Iris pigment epithelial cell (primary cell): ENCODE data around the gene AFF3.
"Not testable (repeated sequence)": the region's sequence is repeated elsewhere in the genome, so short reads cannot be mapped to it uniquely, and the experiment has no call there.

Source experiments
- DNase-seq: peaks from one replicate; pipeline ENCODE4 v3.0.0-alpha.2; 2011; ENCODE audit warnings: low read depth

Gene AFF3

DNA sequence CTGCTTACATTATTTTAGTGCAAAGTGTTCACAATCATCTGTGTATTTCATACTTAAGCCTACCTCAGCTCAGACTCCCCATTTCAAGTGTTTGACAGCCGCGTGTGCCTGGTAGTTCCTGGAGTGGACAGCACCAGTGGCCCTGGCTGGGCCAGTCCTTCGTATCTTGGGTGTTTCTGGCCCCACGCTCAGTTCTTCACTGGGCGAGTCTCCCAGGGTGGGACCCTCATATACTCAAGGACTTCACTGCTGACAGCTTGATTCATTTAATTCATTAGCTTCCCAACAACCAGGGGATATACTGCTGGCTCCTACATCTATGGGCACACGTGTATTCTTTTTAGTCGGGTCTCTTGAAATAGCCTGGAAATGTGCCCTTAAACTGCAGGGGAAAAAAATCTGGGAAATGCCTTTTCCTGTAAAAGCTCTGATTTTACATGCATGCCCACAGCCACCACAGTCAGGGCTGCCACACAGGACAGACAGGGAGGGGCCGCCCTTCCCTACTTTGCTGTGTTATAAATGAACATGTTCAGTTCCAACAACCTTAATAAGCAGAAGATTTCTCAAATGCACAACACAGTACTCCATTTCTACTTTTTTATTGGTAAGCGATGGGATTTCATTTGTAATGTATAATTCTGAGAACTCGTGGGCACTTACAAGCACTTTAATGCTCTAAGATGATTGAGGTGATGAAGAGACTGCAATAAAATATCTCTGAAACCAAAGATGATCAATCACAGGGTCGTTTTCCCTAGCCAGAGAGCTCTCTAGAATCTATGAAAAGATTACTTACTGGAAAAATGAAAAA, 447.1 kb downstream of the AFF3 start:
- no peak for DNase-seq

DNA sequence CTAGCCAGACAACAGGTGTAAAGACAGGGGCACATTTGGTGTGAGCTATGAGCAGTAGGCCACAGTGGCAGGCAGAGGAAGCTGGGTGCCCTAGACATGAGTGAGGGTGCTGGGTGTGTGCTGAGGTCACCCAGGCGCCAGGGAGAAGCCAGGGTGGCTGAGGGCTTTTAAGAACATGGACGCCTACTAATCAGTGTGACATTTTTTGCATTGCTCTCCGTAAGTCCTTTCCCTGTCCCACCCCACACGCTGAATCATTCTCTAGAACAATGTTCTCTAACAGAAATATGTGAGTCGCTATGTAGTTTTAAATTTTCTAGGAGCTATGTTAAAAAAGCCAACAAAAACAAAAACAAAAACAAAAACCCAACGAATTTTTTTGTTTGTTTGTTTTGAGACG, 448.1 kb downstream of the AFF3 start:
- no peak for DNase-seq

DNA sequence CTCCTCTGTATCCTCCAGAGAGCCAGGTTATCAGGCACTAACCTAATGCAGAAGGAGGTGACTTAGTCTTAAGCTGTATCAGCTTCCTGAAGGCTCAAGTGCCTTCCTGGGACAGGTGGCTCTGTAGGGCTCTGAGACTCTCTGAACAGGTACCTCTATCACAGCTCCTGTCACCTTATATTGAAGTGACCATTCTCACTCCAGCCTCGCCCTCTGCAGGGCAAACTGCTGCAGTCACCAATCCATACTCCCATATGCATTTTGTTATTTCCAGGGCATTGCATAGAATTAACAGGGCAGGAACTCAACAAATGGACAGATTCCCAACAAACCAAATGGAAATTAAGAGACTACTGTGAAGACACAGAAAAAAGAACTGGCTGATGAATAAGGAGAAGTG, 449.6 kb downstream of the AFF3 start:
- no peak for DNase-seq

DNA sequence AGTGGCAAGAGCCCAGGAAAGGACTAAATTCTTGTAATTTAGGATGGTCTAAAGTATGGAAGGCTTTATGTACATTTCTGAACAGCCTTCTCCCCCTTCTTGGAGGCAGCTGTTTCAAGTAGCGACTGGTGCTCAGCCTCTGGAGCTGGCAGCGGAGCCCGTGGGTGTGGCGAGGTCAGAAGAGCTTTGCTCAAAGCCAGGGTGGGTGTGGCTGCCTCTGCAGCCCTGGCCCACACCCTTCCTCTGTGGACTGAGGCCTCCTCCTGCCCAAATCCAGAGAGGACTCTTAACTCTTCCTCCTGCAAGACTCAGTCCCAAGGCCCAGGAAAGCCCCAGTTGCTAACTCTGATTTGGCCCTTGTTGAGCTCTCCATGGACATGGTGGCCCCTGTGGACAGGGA, 450.5 kb downstream of the AFF3 start:
- DNase-seq, result no peak

DNA sequence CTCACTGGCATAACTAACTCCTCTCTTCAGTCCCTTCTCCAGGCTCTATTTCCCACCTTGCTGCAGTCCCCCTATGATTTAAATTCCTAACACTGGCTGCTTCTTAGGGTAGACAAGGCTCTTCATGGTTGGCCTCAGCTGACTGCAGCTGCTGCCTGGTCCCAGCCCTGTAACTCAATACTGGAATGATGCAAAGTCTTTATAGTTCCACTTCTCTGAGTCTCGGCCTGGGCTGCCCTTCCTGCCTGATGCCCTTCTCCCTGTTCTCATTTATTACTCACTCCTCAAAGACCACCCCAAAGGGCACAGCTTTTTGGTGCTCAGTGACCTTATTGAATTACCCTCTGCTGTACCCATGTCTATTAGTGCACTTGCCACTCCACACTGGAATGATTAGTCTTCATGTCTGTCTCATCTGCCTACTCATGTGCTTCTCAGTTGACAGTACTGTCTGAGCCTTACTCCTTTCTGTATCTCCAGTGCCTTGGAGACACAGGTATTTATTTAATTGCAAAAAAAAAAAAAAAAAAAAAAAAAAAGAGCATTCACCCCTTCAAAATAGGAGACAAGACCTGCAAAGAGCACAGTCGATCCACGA, 453.1 kb downstream of the AFF3 start:
- no peak for DNase-seq

DNA sequence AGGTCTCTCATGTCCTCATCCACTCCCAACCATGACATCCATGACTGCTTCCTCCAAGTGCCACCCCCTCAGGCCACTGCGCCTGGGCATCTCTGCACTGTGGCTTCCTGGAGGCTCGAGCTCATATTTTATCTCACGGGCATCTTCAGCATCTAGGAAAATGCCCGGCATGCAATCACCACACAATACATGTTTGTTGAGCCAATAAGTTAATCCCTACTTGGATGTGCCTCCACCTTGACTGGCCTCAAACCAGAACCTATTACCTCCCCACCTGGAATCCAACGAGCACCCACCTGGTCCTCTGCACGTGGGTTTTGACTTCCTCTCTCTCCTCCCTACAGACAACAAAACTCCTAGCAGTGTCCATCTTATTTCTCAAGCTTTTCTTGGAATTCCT, 453.7 kb downstream of the AFF3 start:
- no peak for DNase-seq

DNA sequence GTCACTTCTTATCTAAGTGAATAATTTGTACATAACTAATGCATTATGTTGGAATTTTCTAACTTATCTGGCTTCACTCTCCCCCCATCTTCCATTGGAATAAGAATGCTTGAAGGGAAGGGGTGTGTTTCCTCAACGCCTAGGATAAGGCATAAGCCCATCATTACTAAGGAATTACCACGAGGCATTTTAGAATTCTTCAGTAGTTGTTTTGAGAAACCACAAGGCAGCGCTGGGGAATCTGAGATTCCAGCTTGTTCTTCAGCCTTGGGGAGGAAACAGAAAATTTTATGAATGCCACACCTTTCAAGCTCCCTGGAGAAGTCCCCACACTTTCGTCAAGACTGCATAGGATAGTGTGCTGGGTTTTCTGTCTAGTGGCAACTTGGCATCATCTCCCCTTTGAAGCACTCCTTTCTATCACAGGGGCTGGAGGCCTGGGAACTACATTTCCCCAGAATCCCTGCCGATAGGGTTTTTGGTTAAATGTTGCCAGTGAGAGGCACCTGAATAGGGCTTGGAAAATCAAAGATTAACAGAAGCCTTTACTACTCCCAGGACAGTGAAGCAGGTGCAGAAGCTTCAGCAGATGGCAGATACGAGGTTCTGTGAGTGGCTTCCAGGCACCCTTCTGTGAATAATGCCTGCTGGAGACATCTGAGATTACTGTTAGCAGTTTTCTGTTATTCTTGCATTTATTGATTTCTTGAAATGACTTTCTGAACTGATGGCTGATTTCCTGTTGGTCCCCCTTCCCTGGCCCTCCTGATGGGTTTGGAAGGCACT, 459.9 kb downstream of the AFF3 start:
- DNase-seq, result peak; percentile 31

DNA sequence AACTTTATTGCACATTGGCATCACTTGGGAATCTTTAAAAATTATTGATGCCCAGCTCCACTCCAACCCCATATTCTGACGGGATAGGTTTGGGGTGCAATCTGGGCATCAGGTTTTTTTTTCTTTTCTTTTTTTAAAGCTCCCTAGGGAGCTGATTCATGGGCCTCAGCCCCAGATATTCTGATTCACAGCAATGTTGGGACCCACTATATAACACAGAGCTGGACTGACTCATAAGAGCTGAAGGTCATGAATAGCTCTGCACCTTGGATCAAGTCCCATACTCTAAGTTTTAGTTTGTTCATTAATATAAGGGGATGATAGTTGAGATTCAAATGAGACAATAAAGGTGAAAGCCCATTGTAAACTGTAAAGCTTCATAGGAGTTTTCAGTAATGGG, 461.4 kb downstream of the AFF3 start:
- DNase-seq, result peak; percentile 53

DNA sequence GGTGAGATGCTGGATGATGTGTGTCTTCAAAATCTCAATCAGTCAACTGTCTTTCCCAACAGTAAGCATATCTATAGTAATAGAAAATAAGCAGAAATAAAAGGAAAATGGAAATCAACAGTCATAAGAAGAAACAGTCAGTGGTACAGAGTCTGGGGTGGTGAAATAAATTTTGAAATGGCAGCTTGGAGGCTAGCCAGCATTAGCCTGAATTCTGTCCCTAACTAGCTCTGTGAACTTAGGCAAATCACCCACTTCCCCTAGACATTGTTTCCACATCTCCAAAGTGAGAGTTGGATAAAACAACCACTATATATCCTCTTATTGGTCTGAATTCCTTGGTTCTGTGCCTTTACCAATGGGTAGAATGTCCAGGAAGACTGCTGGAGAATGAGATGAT, 462.9 kb downstream of the AFF3 start:
- DNase-seq, result no peak

DNA sequence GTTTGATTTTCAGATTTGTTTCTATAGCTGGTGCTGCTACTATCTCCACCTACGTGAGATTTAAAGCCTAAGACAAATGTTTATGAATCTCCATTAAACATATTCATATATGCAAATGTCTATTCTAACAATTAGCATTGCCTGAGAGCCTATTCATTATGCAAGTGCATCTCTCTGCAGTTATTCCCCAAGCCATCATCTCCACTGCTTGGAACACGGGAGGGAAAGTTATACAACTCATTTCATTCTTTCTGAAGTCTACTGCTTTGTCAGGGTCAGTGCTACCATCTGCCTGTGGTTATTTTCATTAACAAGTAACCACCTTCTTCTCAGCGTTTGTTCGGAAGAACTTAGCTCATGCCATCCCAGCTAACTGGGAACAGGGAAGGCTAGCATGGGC, 463.8 kb downstream of the AFF3 start:
- no peak for DNase-seq

DNA sequence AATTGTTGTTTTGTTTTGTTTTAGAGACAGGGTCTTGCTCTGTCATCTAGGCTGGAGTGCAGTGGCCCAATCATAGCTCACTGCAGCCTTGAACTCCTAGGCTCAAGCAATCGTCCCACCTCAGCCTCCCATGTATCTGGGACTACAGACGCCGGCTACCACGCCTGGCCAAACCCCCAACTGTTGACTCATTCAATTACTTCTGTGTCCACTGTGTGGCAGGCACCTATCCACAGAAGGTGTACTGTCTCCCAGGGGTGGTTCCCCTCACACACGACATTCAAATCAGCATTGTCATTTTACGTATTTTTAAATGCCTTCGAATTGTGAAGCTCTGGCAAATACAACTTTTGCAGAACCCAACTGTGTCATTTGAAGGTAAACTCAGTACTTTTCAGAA, 464.6 kb downstream of the AFF3 start:
- no peak for DNase-seq

DNA sequence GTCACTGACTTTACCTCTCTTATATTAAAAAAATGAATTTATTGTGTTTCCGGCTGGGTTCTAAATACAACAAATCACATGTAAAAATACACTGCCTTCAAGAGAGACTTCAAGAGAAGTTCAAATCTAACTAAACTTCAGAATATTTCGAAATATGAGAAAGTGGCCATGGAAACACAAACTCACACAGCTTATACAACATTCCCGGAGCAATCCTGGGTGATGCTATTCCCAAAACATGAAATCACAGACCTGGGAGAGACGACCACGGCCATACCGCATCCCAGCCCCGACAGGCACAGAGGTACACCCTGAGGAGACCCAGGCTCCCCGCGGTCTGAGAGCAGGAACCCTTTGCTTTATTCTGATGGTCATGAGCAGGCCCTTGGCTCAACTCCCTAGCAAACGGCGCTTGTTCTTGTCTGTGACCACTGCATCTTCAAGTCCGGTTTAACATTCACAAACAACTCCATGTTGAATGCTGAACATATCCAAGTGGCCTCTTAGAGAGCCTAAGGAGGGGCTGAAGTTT, 467.2 kb downstream of the AFF3 start:
- DNase-seq, result no peak

DNA sequence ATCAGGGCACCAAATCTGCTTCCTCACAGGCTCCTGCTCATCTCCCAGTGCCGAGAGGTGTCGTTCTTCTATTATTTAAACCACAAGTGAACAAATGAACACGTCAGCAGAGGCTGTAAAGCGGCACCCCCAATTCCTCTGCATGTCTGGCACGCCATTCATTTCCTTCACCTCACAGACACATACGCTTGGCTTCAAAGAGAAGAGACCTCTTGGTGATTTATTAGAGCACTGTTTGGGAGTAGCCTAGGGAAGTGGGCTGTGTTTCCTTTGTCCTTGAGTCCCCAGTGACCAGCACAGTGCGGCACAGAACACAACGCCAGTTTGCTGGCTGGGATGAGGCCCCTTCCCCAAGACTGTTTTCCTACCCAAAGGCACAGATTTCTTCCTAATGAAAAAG, 468.3 kb downstream of the AFF3 start:
- DNase-seq, result no peak

DNA sequence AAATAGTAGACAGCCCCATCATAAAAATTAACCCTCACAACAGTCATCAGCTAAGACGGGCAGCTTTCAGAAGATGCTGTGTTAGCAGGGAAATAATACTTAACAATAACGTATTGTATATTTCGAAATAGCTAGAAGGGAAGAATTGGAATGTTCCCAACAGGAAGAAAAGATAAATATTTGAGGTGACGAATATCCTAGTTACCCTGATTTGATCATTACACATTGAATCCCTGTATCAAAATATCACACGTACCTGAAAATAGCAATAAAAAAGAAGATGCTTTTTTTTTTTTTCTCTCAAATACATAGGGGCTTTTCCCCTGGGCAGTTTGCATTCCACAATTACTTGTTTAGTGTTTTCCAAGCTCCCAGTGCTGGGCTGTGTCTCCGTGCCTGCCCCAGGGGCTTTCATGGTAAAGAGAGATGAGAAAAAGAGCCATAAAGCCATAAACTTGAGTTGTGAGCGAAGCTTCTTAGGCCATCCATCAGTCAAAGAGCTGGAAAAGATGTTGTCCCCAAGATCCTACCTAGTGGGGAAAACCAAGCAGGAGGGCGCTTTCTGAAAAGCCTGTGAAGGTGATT, 469.5 kb downstream of the AFF3 start:
- DNase-seq, result no peak

DNA sequence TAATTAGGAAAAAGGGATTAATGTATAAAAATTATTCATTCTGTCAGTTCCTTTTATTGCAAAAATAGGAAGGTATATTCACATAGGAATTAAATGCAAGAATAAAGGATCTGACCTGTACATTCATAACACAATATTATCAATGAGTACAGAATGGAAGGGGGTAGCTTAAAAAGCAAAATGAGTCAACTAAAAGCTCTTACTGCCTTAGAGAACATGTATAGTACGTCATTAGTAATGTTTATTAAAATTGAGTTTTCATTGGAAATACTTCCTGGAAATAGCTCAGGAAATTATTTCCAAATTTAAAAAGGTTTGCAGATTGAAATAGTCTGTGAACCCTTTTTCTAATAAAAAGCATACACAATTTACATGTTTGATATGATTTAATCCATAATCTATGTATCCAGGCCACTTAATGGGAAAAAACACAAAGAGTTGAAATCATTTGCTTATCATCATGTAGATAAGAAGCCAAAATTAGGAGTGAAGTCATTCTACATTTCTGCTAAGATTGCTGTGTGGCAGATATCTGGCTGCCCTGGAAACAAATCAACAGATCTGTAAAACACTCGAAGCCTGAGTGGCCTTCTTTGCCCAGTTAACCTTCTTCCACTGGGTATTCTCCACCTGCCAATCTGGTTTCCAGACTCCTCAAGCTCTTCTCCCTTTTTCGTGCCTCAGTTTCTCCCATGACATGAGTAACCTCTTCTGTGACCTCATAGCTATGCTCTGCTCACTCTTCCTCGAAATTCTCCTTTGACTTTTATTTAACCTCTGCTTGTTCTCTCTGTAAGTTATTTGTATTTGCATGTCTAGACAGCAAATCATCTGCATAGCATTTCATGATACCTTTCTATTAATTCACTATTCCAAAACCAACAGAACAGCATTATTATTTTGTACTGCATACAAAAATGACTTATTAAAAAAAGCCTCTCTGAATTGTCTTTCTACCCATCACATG, 471.3 kb downstream of the AFF3 start:
- no peak for DNase-seq

DNA sequence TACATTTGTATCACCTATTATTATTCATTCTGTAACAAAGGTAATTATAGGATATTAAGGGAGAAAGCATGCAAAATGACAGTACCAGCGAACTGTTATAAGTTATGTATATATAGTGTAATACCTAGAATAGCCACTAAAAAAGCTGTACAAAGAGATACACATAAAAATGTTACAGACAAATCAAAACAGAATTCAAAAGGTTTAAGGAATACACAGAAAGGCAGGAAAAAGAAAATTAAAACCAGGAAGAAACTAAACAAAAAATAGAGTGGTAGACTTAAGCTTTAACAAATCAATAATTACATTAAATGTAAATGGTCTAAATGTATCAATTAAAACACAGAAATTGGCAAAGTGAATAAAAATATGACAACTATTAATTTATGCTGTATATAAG, 476.1 kb downstream of the AFF3 start:
- no peak for DNase-seq

DNA sequence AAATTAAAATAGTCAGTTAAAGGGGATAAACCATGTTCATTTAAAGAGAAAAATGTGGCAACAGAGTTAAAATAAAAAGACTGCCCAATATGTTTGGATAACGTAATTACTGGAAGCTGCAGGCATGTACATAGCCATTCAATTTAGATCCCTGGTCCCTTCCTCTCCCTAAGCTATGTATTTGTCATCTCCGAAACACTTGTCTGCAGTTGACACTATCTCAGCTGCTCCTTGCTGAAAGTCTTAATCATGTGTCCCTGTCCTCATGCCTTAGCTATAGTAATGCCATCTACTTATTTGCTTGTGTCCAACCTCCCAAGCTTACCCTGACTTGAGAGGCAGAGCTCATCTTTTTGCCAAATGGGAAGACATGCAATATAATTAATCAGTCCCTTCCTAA, 478.7 kb downstream of the AFF3 start:
- no peak for DNase-seq

DNA sequence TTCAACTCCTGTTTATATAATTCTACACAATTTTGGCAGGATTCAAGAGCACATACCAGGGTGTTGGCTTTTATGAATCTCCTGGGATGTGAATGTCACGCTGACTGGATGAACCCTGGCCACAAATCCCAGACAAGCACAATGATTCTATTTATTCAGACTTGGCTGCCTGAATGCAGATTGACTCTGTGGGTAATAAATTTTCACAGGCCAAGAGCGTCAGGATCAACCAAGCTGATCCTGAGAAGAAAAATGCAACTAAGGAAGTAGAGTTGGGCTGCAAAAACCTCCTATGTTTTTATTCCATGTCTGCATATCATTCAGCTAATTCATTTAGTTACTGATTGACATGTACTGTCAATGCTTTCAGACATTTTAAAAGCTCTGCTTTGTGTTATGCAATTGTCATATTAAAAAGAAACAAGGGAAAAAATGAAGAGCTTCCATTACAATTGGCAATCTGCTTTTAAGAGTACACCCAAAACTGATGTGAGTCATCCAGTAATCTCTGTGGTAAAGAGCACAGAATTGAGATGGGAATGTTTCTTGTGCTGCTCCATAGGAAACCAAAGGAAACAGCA, 479.5 kb downstream of the AFF3 start:
- DNase-seq, result peak; percentile 65

DNA sequence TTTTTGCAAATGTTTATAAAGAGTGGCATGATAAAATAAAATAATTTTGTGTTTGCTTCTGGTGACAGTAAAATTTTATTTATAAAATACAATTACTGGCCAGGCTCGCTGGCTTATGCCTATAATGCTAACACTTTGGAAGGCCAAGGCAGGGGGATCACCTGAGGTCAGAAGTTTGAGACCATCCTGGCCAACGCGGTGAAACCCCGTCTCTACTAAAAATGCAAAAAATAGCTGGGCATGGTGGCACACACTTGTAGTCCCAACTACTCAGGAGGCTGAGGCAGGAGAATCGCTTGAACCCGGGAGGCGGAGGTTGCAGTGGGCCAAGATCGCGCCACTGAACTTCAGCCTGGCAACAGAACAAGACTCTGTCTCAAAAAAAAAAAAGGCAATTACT, 480.6 kb downstream of the AFF3 start:
- not testable (repeated sequence) for DNase-seq

DNA sequence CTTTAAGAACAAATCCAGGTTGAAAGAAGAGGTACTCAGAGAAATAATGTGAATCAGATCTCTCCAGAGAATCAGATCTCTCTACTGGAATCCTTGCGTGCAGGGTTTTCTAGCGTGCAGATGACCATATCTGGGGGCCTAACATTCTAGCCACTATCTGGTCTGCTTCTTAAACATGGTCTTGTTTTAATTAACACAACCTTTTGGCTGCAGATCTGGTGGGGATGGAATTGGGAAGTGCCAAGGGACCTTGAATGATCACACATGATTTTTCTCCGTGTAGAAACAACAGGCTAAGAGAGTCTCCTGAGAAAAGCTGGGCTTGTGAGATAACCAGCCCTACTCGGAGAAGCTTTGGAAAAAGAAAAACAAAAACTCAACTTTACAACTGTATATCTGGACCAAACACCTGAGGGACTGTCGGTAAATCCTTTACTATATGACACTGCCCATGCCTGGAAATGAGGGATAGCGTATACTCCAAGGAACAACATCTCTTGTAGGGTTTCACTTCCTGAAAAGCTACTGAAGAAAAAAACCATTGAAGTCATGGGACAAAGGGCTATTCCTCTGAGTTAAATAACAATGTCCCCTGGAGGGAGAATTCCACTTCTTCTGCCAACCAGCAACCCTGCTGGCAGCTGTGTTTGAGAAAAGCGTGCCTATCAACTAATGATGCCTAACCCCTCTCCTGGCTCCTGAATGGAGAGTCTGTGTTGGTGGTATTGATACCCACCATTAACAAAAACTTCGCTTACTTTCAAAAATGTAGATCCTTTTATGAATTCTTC, 481.6 kb downstream of the AFF3 start:
- no peak for DNase-seq
